ENCODE results near the gene ATXN7L3B. TPM values are rescaled to one million over a fixed set of nuclear protein-coding genes. Genes with fewer than 3 reads are reported as not detected.
A peak's percentile ranks its signal among the peaks of the same experiment; 100 is the strongest.

Gene ATXN7L3B, protein sequence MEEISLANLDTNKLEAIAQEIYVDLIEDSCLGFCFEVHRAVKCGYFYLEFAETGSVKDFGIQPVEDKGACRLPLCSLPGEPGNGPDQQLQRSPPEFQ
- total RNA-seq: 10 to 100 TPM; 11.9 to 28.6 (median 24.8) TPM

DNA sequence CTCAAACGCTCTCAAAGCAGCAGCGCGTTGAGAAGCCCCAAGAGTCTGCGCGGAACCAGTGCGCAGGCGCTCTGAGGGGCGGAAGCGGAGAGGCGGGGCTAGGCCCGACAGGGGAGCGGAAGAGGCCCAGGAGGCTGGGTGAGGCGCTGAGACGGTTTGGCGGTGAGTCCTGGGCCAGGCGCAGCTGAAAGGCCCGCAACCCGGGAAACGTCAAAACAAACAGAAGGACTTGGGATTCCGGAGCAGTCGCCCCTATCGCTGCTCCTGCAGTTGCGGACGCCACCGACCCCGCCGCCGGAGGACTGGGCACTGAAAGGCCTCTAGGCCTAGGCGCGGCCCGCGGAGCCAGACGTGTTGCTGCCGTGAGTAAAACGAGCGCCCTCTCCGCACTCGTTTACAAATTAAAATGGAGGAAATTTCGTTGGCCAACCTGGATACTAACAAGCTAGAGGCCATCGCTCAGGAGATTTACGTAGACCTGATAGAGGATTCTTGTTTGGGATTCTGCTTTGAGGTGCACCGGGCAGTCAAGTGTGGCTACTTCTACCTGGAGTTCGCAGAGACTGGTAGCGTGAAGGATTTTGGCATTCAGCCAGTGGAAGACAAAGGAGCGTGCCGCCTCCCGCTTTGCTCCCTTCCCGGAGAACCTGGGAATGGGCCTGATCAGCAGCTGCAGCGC lies at the start of gene ATXN7L3B:
ATXN7L3B (plus strand) TSS at position 129 of the 679 bp plus-strand sequence; CDS start at position 407, 278 bp downstream.
- H3K4me1 ChIP-seq: peaks cover 32 to 45% (median 37%) of the 10 kb centered on the region in 4 donors
- H3K36me3 ChIP-seq: peaks cover 0 to 4% (median 2%) of the 10 kb centered on the region in 4 donors
- DNase-seq (peak; percentile 91 to 98), ATAC-seq (ENCODE audit: low FRiP score in 2 of 2) (peak; percentile 100)
- peak within 1 kb of the TSS; percentile 66 to 75 (median 72) for H3K4me3 ChIP-seq
- H3K9me3 ChIP-seq: no peaks in the 10 kb centered on the region
- H3K27me3 ChIP-seq: no peaks in the 10 kb centered on the region
- peak within 1 kb of the TSS; percentile 93 to 96 (median 94) for H3K27ac ChIP-seq
- WGBS, 2 donors: 0% methylated on average over 26 to 47 of the region's 49 CpGs
- TF ChIP-seq, protein P1, sequence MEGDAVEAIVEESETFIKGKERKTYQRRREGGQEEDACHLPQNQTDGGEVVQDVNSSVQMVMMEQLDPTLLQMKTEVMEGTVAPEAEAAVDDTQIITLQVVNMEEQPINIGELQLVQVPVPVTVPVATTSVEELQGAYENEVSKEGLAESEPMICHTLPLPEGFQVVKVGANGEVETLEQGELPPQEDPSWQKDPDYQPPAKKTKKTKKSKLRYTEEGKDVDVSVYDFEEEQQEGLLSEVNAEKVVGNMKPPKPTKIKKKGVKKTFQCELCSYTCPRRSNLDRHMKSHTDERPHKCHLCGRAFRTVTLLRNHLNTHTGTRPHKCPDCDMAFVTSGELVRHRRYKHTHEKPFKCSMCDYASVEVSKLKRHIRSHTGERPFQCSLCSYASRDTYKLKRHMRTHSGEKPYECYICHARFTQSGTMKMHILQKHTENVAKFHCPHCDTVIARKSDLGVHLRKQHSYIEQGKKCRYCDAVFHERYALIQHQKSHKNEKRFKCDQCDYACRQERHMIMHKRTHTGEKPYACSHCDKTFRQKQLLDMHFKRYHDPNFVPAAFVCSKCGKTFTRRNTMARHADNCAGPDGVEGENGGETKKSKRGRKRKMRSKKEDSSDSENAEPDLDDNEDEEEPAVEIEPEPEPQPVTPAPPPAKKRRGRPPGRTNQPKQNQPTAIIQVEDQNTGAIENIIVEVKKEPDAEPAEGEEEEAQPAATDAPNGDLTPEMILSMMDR (IDR thresholded peaks at IDR 0.05): peak in 1 of 6 experiments; percentile 38
- peak; percentile 77 to 89 for TF ChIP-seq POLR2AphosphoS5 (IDR thresholded peaks at IDR 0.05)
- peak in 3 of 4 donors; percentile 68 to 88 (median 88) for TF ChIP-seq POLR2A (IDR thresholded peaks at IDR 0.05)
- TF ChIP-seq EP300 (IDR thresholded peaks at IDR 0.05): no peak

DNA sequence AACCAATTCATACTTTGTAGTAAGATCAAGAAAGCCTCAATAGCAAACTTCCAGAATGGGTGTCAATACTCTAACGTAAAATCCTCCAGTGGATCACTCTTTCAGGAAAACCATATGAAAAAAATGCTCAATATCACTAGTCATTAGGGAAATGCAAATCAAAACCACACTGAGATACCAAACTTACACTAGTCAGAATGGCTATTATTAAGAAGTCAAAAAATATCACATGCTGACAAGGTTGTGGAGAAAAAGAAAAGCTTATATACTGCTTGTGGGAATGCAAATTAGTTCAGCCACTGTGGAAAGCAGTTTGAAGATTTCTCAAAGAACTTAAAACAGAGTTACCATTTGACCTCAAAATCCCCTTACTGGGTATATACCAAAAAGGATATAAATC lies 49.5 kb upstream of the ATXN7L3B start:
- ATAC-seq (ENCODE audit: low FRiP score in 2 of 2): no peak
- Histone ChIP-seq H3K27ac (no peak overlapping the region), H3K4me3 (no peak overlapping the region), H3K9me3 (no peaks in the 10 kb centered on the region), H3K27me3 (no peaks in the 10 kb centered on the region), H3K4me1 (no peaks in the 10 kb centered on the region), H3K36me3 (no peaks in the 10 kb centered on the region)
- no peak for TF ChIP-seq POLR2A (IDR thresholded peaks at IDR 0.05)
- no peak for TF ChIP-seq EP300 (IDR thresholded peaks at IDR 0.05)
- TF ChIP-seq, protein P1 (IDR thresholded peaks at IDR 0.05): no peak
- TF ChIP-seq POLR2AphosphoS5 (IDR thresholded peaks at IDR 0.05): no peak
- no peak for DNase-seq
- 67 to 79% methylated on average over 1 of the region's 1 CpG for WGBS, 2 donors

DNA sequence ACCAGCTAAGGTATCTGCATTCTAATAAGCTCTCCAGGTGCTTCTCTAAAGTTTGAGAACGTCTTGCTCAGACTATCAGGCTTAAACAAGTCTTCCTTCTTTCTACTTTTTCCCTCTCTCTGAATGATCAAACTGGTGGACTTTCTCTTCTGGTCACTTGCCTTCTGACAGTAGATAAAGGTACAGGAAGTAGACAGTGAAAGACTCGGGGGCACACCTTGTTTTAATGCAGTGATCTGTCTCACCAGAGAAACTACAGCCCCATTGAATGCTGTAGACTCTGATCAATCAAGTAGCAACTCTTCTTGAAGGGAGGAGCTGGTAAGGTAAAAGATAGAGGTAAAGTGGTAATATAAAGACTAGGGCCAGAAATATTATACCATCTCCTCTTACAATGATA lies 48.1 kb upstream of the ATXN7L3B start:
- Histone ChIP-seq H3K9me3 (no peaks in the 10 kb centered on the region), H3K27ac (no peak overlapping the region), H3K36me3 (no peaks in the 10 kb centered on the region), H3K4me3 (no peak overlapping the region), H3K27me3 (no peaks in the 10 kb centered on the region), H3K4me1 (no peaks in the 10 kb centered on the region)
- DNase-seq (no peak), ATAC-seq (ENCODE audit: low FRiP score in 2 of 2) (no peak)
- TF ChIP-seq, protein P1 (IDR thresholded peaks at IDR 0.05): no peak
- TF ChIP-seq POLR2AphosphoS5 (IDR thresholded peaks at IDR 0.05): no peak
- no peak for TF ChIP-seq EP300 (IDR thresholded peaks at IDR 0.05)
- 54 to 62% methylated on average over 2 of the region's 2 CpGs for WGBS, 2 donors

DNA sequence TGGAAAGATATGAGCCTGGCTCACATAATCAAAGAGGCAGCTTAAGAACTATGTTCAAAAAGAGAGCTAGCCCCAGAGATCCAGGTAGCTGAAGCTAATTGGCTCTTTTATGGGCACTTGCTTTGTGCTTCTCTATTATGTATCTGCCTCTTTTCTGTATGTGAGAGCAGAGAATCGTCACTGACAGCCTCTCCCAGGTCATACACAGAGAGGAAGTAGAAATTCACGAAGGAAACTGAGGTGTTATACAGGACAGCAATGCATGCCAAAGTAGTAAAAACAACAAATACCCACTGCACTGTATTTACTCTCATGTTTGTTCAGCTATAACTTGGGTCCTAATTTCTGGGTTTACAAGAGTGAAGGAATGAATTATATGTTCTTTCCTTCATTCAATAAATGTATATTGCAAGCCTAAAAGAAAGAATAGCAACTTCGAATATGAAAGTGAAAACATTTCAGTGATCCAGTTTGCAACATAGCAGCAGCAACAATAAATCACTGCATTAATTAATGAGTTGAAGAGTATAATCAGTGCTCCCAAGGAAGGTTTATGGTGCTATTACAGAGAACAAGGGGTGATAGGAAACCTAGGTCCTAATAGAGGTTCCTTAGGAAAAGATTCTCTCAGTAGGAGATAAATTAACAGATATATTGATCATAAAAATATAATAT lies 47.1 kb upstream of the ATXN7L3B start:
- ATAC-seq (ENCODE audit: low FRiP score in 2 of 2) (no peak), DNase-seq (no peak)
- Histone ChIP-seq H3K36me3 (no peaks in the 10 kb centered on the region), H3K4me3 (no peak overlapping the region), H3K9me3 (no peaks in the 10 kb centered on the region), H3K27ac (no peak overlapping the region), H3K4me1 (no peaks in the 10 kb centered on the region), H3K27me3 (no peaks in the 10 kb centered on the region)
- TF ChIP-seq, protein P1 (IDR thresholded peaks at IDR 0.05): no peak
- TF ChIP-seq POLR2AphosphoS5 (IDR thresholded peaks at IDR 0.05): no peak
- TF ChIP-seq POLR2A (IDR thresholded peaks at IDR 0.05): no peak
- TF ChIP-seq EP300 (IDR thresholded peaks at IDR 0.05): no peak
- WGBS, 2 donors: 18 to 26% methylated on average over 3 of the region's 3 CpGs

All from upper lobe of left lung (tissue), 6 donors.